ENCODE measurements around the gene KRTAP5-1.

DNA sequence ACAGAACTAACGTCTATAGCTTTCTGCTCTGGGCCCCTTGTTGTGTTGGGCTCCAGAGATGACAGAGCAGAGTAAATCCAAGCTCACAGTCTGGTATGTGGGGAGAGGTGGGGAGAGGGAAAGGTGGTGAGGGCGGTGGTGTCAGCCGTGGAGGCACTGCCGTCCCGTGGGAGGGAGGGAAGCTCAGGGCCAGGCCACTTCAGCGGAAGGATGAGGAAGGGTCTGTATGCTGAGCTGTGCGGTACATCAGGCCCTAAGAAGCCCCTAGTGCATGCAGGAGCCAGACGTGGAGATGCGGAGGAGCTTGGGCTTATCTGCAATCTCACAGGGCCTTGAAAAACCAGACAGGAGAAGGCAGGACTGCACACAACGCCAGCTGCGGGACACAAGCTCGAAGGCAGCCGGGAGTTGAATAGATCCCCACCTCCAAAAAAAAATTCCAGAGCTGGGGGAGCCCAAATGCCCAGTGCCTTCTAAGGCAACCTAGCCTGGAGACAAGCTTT lies 46.0 kb upstream of the KRTAP5-1 start:
- TF ChIP-seq EZH2phosphoT487 (IDR thresholded peaks at IDR 0.05; ENCODE audit: borderline replicate concordance, low read length) (no peak), EZH2 (IDR thresholded peaks at IDR 0.05; ENCODE audit: low read length, unreplicated experiment) (no peak), CTCF (conservative IDR thresholded peaks at IDR 0.05; ENCODE audit: low read depth, low read length) (no peak)
